Kidney capillary endothelial cell (primary cell): ENCODE results near the gene SCFD2.
"Not testable (repeated sequence)": the region's sequence is repeated elsewhere in the genome, so short reads cannot be mapped to it uniquely, and the experiment has no call there.

Experiments
- DNase-seq: peaks from one replicate; pipeline ENCODE4 v3.0.0-alpha.2; 2018; ENCODE audit warnings: low spot score

Gene SCFD2

DNA sequence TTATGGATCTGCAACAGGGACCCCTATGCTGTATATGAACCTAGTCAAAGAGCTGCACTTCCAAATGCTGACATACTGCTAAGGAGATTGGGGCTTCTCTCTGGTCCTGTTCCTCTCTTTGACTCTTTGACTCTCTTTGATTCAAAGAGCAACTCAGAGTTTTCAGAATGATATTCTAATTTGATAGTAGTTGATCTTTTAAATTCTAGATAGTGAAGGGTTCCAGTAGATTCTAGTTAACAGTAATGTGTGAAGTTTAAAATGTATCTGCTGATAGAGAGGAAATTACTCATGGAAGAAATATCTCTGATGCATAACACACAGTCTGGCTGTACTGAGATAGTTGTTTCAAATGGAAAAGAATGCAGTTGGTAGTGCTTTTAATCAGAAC lies 264.7 kb downstream of the SCFD2 start:
- peak; percentile 95 for DNase-seq

- no peak for DNase-seq
Measured at GRCh38 chr4:53100501-53101190, 265.2 kb downstream of the SCFD2 start.

DNA sequence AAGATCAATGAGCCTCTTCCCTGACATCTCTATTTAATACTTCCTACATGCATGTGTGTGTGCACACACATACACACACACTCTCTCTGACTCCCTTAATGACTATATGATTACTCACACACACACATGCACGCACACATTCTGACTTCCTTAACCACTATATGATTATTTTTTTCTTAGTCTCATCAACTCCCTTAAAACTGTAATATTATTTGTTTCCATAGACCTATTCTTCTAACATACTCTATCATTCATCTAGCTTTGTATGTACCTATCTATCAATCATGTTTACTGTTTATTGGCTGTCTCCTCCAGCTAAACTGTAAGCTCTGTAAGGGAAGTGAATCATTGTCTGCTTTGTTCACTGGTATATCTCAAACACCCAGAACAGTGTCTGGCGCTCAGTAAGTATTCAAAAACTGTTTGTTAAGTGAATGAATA lies 267.2 kb downstream of the SCFD2 start:
- peak; percentile 91 for DNase-seq

GRCh38 chr4:53094040-53094439 lies 271.8 kb downstream of the SCFD2 start:
- DNase-seq, result no peak

- DNase-seq, result no peak
Measured at GRCh38 chr4:53089936-53090729, 275.7 kb downstream of the SCFD2 start.

- no peak for DNase-seq
Measured at GRCh38 chr4:53088152-53088551, 277.7 kb downstream of the SCFD2 start.

DNA sequence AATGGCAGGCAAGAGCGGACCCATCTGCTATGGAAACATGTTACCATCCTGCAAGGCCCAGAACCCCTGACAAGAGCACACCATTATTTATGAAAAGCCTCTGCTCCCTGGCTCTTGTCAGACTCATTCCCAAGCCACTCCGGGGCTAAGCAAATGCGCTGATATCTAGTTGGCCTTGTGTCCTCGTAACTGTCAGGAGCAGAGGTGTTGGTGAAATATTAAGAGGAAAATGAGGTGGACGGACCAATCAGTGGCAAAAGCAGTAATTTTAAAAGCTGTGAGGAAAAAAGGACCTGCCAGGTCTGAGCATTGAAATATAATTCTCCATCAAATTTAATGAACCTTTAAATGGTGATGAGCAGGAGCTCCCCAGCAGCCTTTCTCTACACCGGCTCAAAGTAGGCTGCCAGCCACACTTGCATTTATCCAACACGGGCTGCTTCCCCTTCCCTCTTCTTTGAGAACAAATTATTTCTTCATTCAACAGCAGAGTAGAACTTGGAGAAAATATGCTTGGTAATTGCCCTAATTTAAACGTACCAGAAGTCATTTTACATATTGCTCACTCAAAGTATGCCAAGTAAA lies 289.4 kb downstream of the SCFD2 start:
- DNase-seq, result no peak

- DNase-seq, result no peak
Measured at GRCh38 chr4:53075162-53075785, 290.6 kb downstream of the SCFD2 start.

GRCh38 chr4:53068755-53069330 lies 297.0 kb downstream of the SCFD2 start:
- DNase-seq, result peak; percentile 18

- no peak for DNase-seq
Measured at GRCh38 chr4:53067125-53067802, 298.6 kb downstream of the SCFD2 start.

DNA sequence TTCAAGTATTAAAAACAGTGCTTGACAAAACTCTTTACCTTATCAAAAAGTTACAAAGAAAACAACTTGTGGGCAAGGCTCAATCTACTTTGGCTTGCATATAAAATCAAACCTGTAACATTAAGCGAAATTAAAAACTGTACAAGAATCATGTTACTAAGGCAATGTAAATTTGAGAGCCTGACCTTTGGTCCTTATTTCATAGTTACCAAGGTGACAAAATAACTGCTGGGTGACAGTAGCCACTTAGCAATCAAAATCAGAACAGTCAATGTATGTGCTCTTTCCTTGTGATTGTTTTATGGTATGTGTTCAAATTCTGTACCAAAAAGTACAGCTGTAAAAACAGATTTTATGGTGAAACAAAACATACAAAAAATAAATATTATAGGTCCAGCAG lies 299.7 kb downstream of the SCFD2 start:
- no peak for DNase-seq

GRCh38 chr4:53064609-53065008 lies 301.3 kb downstream of the SCFD2 start:
- no peak for DNase-seq

DNA sequence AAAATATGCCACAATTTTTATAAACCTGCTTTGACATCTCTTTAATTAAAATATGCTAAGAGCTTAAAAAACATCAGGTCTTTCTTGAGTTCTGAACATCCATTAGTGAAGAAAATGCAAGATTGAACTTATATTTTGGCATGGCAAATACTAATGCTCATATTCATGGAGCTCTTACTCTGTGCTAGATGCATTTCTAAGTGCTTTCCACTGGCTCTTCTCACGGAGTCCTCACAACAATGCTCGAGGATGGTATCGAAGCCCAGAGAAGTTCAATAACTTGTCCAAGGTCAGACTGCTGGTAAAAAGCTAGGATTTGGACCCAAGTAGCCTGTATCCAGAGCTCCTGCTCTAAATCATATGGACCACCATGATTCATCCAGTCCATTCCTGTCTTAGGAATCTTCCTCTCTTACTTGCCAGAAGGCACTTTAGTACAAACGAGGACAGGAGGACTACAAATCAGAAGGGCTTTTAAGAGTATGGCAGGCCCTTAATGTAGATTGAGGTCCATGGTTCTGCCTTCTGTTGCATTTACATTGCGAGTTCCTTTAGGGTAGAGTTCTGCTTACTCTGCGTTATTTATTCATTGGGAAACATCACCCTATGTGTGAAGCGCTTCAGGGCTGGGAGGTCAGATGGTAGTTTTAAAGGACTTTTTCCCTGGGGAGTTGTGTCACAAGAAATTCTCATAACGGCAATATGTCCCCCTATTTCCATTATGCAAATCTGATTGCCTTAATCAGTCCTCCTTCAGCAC lies 304.6 kb downstream of the SCFD2 start:
- DNase-seq, result no peak

- DNase-seq, result no peak
Measured at GRCh38 chr4:53060278-53060677, 305.6 kb downstream of the SCFD2 start.

DNA sequence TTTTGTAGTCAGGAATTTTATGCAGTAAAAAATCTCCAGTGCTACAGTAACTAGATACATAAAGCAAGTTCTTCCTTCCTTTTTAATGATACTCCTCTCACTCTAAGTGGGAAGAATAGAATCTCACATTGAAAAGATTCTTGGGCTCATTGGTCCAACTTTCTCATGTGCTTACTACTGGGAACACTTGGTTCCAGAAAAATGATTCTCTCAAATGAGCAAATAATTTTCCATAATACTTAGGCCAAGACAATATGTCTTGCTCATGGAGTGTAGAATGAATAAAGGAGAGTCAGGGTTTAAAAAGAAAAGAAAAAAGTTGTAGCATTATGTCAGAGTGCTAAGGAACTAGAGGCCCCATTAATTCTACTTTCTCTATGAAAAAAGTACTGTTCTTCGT lies 306.0 kb downstream of the SCFD2 start:
- no peak for DNase-seq

- no peak for DNase-seq
Measured at GRCh38 chr4:53059256-53059655, 306.6 kb downstream of the SCFD2 start.

DNA sequence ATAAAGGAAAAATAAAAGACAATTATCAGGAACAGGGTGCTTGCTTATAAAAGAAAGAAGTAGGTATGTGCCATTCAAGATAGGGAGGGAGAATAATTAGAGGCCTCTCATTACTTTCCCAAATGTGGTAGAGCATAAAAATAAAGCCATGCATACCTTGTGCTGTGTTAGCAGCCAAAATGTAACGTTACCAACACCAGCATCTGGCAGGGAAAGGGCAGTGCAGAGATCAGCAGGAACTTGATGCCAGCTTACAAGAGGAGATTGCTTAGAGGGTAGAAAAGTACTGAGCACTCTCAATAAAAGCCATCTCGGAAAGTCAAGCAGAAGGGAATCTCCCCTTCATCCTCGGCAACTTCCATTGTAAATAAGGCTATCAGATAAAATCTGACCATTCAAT lies 308.2 kb downstream of the SCFD2 start:
- no peak for DNase-seq

- not testable (repeated sequence) for DNase-seq
Measured at GRCh38 chr4:53057108-53057507, 308.8 kb downstream of the SCFD2 start.

GRCh38 chr4:53055716-53056403 lies 310.0 kb downstream of the SCFD2 start:
- no peak for DNase-seq

DNA sequence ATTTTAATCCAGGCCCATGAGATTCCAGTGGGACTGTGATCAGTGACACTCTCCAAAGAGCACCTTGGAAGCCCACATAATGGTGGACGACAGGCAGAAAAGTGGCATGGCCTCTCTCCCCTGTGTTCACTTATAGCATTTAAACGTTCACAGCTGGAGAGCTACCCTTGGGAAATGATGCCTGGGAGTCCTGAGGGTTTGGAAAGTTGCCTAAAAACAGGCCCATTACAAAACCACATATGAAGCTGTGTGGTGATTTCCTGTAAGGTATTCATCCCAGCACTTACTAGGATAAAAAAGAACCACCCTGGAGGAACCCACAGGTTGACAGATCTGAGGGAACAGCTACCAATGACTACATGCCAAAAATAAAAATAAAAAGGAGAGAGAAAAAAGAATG lies 310.6 kb downstream of the SCFD2 start:
- DNase-seq, result no peak
